Prostate gland (tissue), 2 donors: Measurements from ENCODE around the gene GDPD5.

Experiments used
- POLR2A ChIP-seq: fragments of 450-650 bp; IDR thresholded peaks from one replicate; pipeline ENCODE4 v1.6.1; 2016; ENCODE audit warnings: antibody characterized with exemption, mild to moderate bottlenecking
- POLR2AphosphoS5 ChIP-seq: sonication (generic); formaldehyde crosslinking; IDR thresholded peaks from one replicate; pipeline ENCODE4 v1.6.1; 2017; ENCODE audit warnings: antibody characterized with exemption
- TF ChIP-seq, protein P1 (sequence below), 4 experiments: fragments of 200-600 bp in 2 of 4; fragments of 450-650 bp in 2 of 4; sonication (generic) in 2 of 4; IDR thresholded peaks; 1 replicate in 3 of 4; 2 replicates in 1 of 4; pipeline ENCODE4 v1.5.1; 2016 to 2019; ENCODE audit warnings: antibody characterized with exemption in 4 of 4, mild to moderate bottlenecking in 2 of 4, moderate library complexity in 2 of 4

GRCh38 chr11:75439495-75440120, 86.1 kb downstream of the GDPD5 start:
- no peak for TF ChIP-seq POLR2AphosphoS5
- TF ChIP-seq POLR2A, result no peak
- TF ChIP-seq, protein P1, sequence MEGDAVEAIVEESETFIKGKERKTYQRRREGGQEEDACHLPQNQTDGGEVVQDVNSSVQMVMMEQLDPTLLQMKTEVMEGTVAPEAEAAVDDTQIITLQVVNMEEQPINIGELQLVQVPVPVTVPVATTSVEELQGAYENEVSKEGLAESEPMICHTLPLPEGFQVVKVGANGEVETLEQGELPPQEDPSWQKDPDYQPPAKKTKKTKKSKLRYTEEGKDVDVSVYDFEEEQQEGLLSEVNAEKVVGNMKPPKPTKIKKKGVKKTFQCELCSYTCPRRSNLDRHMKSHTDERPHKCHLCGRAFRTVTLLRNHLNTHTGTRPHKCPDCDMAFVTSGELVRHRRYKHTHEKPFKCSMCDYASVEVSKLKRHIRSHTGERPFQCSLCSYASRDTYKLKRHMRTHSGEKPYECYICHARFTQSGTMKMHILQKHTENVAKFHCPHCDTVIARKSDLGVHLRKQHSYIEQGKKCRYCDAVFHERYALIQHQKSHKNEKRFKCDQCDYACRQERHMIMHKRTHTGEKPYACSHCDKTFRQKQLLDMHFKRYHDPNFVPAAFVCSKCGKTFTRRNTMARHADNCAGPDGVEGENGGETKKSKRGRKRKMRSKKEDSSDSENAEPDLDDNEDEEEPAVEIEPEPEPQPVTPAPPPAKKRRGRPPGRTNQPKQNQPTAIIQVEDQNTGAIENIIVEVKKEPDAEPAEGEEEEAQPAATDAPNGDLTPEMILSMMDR (IDR thresholded peaks at IDR 0.05), result no peak
